ENCODE data around the gene H2BK1.

H2BK1 gene

DNA sequence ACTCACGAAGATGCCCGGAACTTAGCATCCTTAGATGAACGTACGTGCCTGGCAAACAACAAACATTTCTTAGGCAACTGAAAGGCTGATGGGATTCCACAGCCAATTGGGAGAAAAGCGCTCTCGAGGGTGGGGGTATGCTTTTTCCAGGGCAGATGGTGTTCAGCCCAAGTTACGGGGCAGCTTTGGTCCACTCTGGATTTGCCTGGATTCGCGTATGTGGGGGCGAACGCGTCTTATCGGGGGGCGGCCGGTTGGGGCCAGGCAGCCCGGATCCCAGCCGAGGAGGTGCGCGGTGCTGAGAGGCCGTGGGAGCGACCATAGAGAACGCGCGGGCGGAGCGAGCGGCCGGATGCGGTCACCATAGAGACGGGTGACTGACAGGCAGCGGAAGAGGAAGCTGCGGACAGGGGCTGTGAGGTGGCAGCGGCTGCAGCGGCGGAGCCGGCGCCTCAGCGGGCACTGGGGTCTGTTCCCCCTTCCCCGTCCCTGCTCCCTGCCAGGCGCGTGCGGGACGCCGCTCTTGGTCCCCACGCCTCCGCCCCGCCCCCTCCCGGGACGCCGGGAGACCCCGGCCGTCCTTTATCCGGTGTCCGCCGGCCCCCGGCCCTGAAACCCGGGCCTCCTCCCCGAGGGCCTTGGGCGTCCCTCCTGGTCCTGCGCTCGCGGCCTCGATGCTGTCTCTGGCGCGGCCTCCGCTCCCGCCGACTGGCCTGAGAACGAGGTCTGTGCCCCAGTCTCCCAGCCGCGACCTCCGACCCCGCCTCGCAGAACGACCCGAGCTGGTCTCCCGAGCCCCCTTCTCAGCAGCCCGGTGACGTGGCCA lies 22.0 kb upstream of the H2BK1 start, which contains the start of gene CHPF2:
TSS of gene CHPF2 (plus strand) at position 393 of the 826 bp plus-strand sequence. CDS start 1,529 bp downstream, outside the sequence.
- peak; percentile 88 for DNase-seq (ENCODE audit: low spot score)

DNA sequence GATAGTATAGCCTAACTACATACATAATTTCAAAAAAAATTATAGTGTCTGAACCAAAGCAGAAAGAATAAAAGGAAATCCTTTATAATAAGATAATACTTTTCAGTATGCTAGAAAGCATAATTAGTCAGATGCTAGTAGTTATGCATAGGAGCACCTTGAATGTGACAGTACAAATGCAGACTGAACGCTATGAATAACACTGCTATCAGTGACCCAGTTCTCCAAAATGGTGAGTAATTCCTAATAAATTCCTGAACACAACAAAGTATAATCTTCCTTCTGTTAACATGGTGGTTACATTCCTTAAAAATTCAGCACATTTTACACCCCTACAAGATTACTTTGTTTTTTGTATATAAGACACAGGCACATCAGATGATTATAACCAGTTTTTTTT lies 20.8 kb upstream of the H2BK1 start:
- no peak for DNase-seq (ENCODE audit: low spot score)

DNA sequence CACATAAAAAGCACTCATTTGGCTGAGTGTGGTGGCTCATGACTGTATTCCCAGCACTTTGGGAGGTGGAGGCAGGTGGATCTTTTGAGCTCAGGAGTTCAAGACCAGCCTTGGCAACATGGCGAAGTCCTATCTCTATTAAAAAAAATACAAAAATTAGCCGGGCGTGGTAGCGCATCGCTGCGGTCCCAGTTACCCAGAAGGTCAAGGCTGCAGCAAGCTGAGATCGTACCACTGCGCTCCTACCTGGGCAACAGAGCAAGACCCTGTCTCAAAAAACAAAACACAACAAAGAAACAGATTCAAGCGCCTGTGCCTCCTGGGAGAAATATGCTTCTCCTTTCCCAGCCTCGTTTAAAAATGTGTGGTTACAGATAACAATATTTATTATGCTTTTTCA lies 19.0 kb upstream of the H2BK1 start:
- DNase-seq (ENCODE audit: low spot score), result no peak

DNA sequence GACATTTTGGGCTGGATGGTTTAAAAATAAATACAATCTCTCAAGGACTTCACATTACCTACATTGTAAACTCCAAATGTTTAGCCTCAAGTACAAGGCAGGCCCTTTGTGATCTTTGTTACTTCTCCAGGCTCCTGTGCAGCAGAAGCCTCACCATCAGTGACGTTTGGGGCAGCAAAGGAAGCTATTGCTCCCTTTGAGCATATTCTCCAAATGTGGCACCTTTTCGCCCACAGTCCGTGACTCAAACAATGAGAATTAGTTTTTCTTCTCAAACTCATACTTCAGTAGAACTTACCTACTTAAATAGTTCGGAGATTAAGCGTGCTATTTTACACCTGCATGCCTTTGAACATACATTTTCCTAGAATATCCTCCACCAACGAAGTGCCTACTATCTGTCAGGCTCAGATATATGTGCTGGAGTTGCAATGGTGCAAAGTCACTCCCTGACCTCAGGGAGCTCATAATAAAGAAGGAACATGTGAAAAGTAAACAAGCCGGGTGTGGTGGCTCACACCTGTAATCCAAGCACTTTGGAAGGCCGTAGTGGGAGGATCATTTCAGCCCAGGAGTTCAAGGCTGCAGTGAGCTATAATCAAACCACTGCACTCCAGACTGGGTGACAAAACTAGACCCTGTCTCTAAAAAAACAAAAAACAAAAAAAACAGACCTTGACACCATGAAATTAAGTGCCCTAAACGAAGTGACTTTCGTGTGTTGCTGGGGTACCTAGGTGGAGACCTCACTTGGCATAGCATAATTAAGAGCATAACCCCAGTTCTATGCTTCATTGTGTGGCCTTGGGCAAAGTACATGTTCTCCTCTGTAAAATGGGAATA lies 18.0 kb upstream of the H2BK1 start:
- no peak for DNase-seq (ENCODE audit: low spot score)

DNA sequence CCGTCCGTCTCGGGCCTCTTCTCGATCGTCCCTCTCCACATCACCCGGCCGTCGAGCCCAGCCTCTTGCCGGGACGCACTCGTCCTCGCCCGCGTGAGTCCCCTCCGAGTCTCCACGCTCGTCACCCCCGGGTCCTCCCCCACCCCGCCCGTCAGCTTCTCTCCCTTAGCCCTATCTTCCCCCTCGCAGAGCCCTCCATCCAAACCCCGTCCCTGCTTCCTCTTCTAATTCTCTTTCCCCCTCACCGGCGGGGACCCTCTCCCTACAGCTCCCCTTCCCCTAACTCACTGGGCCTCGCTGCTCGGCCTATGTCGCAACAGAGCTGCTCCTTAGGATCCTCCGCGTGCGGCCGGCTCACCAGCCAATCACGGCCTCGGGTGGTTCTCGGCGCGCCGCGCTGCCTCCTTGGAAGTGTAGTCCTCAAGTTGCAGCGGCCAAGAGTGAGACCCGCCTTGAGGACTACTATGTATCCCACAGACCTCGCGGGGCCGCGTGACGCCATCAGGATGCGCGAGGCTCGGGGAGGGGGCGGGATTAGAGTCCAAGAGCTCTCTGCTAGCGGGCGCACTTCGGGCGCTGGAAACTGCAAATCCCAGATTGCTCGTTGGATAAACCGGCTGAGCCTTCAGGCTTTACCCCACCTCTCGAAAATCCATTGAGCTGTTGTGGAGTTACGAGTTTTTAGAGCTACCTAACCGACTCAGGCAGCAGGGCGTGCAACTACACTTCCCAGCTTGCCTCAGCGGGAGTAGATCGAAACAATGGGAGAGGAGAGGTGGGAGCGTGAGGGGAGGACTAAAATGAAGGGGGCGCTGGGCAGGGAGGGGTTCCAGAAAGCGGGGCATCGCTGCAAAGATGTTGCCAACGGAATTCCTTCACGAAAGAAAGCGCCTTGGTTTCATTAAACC lies 16.8 kb upstream of the H2BK1 start, which contains the start of gene ABCF2:
TSS of gene ABCF2 (minus strand) at position 331 of the 908 bp plus-strand sequence. CDS start 747 bp downstream, outside the sequence.
- DNase-seq (ENCODE audit: low spot score), result peak; percentile 96

DNA sequence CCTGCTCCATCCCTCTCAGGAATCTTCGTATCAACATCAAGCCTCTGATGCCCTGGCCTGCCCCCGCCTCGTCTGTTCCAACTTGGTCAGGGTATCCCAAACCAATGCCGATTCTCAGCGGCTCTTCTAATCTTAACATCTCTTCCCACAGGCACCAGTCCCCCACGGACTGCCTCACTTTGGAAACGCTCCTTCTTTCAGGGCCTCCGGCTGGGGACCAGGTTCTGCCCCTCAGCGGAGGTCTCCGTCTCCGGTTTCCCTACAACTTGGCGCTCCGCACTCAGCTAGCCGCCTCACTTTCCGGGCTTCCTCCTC lies 16.2 kb upstream of the H2BK1 start:
- DNase-seq (ENCODE audit: low spot score), result no peak

DNA sequence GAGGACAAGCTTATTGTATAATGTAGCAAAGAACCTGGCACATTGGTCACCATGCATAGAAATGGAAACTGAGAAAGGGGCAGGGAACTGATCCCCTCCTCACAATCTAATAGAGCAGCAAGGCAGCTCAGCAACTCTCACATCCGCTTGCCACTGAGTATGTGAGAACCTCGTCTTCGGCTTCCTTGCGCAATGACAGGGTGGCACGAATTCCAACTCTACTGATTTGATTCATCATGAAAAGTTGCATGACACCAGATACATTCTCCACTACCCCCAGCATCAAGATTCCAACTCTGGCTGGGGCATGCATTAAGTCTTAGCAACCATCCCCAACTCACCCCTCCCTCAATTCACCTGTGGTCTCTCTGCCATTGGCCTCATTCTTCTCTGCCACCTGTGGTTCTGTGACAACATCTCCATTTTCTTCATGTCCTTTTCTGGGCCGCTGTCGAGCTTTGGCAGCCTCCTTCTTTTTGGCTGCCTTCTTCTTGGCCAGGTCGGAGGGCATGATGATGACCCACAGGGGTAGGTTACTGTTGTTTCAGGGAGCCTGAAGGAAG lies 15.7 kb upstream of the H2BK1 start:
- DNase-seq (ENCODE audit: low spot score), result no peak

DNA sequence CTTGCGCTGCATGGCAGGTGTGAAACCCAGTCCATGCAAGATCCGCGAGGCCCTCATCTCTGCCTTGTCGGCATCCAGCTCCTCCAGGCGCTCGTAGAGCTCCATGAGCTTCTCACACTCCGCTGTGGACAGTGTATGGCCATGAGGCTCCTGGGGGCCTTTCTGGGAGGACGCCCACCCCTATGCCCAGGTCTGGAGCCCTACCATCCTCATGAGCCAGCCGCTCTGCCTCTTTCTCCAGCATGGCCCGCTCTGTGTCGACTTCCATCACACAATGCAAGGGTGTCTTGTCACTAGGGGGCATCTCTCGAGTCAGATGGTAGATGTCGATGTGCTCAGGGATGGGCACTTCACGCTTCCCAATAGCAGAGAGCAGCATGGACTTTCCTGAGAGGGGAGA lies 13.4 kb upstream of the H2BK1 start:
- DNase-seq (ENCODE audit: low spot score), result no peak

DNA sequence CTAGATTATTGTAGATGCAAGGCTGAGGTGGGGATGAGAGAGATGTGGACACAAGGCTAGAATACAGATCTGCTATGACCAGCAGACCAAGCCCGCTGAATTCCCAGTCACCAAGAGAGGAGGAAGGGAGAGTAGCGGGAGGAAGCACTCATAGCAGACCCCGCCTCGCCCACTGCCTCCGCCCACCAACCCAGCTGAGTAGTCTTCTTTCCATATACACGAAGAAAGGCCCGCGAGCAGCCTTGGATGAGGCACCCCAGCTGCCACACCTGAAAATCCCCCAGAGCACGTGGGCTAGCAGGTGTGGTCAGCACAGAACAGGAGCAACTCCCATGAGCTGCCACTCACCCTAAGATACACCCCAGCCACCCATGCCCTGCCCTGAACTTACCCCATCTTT lies 7.9 kb upstream of the H2BK1 start:
- no peak for DNase-seq (ENCODE audit: low spot score)

DNA sequence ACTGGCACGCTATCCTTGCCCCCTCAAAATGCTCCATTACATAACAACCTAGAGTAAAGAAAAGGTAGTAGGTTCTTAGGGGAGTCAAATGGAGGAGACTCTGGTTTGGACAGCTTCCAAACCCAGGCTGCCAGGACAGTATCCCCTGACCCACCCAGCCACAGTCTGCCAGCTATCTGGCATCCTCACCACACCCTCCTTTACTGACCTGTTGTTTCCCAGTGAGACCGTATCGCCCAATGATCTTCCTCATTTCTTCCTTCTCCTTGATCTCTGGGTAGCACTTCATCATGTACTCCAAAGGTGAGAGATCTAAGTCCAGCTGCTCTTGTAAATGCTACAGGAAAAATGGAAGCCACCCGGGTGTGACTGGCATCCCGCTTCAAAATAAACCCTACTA lies 5.1 kb upstream of the H2BK1 start:
- DNase-seq (ENCODE audit: low spot score), result no peak

DNA sequence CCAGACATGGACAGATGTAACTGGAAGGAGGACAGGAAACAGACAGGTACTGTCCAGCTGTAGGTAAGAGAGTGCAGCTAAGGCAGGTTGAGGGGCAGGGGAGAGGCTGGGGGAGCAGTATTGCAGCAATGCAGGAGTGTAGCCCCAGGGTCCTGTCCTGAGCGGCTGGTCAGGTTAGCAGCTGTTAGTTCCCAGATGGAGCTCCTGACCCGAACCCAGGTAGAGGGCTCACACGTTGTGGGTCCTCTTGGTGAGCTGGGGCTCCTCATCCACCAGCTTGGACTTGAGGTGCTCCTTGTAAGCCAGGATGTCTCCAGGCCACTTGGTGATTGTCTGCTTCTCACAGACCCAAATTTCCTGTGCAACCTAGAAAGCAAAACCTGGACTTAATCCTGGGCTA lies 3.5 kb upstream of the H2BK1 start:
- DNase-seq (ENCODE audit: low spot score), result no peak

DNA sequence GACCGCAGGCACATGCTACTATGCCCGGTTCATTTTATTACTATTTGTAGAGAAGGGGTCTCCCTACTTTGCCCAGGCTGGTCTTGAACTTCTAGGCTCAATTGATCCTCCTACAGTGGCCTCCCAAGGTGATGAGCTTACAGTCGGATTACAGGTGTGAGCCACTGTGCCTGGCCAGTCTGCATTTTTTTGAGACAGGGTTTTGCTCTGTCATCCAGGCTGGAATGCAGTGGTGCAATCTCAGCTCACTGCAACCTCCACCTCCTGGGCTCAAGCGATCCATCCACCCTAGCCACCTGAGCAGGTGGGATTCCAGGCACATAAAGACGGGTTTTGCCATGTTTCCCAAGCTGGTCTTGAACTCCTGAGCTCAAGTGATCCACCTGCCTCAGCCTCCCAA lies 2.3 kb upstream of the H2BK1 start:
- DNase-seq (ENCODE audit: low spot score), result no peak

DNA sequence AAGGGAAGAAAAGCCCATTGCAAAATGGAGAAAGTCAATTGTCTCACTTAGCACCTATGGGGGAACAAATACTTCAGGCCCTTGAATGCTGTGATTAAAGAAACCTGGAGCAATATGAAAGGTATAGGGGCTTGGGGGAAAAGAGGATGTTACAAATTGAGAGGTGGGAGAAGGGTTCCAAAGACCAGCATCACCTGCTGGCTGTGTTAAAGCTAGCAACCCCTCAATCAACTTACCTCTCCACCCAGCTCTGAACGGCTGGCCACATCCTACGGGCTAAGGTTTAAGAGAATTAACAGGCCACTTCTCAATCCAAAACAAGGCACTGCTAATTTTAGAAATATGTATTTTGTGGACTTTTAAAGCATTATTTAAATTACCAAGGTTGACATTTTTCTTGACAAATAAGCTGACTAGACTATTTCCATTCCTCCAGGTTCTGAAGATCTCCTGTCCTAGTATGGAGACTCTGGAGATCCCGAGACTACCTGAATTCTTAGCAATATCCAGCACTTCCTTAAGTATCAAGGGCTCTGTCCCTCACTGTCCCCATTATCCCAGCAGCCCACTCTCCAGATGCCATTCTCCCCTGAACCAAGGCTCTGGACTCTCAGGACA lies 976 bp upstream of the H2BK1 start:
- DNase-seq (ENCODE audit: low spot score), result no peak

DNA sequence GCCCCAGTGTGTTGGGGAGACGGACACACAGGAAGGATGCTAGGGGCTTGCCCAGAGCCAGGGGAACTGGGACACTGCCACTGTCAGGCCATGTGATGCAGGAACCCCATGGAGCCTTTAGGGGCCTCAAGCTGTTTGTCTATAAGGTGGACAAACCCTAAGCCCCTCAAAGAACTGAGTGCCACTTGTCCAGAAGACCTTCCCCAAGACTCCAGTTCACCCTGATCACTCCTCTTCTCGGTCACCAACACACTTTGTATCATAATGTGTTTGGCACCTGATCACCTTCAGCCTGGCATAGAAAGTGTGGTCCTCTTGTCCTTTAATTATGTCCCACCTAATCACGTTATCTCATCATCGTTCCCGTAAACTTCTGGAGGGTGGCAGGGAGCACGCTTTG lies 700 bp downstream of the H2BK1 start:
- no peak for DNase-seq (ENCODE audit: low spot score)

DNA sequence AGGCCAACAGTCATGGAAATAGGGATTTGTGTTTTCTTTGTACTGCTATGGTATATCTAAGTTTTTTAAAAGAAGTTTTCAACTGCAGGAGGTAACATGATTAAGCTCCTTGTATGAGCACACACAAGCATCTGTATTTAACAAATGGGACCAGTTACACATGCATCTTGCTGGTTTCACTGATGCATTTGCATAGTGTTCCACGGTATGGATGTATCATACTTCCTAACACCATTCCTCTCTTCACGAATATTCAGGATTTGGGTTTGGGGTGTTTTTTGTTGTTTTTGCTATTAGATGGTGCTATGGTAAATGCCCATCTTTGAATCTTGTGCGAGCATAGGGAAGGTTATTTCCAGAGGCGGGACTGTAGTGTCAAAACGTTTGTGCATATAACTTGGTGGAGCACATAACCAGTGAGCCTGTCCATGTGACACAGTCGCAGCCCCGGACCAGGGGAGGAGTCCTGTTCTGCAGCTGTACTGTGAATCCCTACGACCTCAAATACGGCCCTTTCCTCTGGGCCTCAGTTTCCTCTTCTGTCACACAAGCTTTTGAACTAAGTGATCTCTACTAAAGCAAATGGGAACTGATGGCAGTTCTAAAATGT lies 1.9 kb downstream of the H2BK1 start:
- no peak for DNase-seq (ENCODE audit: low spot score)

DNA sequence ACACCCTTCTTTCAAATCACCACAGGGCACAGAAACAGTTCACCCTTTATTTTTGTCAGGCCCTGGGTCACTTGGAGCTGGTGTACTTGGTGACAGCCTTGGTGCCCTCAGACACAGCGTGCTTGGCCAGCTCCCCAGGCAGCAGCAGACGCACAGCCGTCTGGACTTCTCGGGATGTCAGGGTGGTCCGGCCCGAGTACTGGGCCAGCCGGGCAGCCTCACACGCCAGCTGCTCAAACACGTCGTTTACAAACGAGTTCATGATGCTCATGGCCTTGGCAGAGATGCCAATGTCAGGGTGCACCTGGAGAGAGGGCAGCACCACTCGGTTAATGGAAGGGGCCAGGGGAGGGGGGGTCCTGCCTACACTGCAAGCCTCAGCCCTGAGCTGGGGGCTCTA lies 2.5 kb downstream of the H2BK1 start:
- no peak for DNase-seq (ENCODE audit: low spot score)

DNA sequence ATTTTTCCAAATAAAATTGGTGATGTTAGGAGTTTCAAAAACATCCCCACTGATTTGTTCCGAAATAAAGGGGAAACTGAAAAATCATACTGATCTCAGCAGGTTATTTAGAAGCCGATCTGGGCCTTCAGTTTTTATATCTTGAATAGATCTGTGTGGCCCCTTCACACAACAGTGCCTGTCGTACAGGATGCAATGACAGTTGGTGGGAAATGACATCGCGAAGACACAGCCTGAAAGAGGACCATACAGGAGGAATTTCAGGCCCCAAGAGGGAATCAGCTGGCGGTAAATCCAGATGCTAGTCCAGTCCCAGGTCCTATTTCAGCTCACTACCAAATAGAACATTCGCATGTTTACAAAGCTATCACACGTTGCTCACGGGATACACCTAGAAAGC lies 3.0 kb downstream of the H2BK1 start:
- no peak for DNase-seq (ENCODE audit: low spot score)

DNA sequence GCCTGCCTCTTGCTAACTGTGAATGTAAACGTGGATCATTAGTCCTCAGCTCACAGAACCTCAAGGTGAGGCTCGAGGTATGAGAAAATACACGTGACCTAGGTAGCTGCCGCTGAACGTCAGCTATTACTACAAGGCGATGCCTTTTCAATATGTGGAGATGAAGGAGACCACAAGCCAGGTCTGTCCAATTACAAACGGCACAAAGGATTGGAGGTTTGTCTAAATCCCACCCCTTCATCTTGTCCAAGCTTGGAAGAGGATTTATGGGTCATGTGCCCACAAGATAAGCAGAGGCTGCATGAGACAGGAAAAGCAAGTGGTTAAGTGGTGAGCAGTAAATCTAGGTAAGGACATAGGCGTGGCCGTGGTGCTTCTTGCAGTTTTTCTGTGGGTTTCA lies 3.4 kb downstream of the H2BK1 start:
- peak; percentile 39 for DNase-seq (ENCODE audit: low spot score)

DNA sequence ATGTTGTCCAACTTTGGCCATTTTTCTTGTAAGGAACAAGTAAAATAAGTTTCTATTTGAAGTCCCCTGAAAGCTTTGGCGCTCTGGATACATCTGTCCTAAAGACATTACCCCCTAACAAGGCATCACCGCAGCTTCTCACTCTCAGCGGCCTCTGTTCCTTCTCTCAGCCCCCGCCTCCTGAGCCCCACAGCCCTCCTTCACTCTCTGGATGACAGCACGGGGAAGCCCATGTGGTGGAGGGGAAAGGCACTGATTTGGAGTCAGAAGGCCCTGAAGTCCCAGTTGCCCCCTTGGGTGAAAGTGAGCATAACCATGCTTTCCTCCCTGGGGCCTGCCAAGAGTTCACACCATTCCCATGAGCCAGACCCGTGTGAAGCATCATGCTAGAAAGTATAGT lies 4.6 kb downstream of the H2BK1 start:
- no peak for DNase-seq (ENCODE audit: low spot score)

DNA sequence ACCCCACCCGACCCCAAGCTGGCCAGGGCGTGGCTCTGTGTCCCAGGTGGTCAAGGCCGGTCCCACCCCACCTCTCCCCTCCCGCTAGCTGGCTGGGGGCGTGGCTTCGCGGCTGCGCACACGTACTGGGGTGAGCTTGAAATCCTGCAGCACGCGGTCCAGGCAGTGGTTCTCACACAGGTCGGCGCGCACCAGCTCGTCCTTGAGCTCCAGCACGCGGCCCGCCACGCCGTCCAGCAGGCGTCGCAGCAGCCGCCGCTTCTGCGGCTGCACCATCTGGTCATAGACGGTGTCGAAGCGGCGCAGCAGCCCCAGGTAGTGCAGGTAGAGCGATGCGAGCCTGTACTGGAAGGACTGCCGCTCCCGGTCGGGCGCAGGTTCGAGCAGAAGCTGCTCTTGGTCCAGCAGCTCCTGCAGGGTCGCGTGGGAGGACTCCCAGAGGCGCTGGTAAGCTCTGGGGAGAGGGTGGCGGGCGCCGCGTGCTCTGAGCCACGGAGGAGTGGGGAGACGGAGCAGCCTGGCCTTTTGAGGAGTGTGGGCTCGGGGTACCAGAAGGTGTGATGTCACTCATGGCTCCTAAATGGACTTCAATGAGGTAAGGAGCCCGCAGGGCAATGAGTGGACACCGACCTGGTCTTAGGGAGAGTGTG lies 5.8 kb downstream of the H2BK1 start:
- no peak for DNase-seq (ENCODE audit: low spot score)

DNA sequence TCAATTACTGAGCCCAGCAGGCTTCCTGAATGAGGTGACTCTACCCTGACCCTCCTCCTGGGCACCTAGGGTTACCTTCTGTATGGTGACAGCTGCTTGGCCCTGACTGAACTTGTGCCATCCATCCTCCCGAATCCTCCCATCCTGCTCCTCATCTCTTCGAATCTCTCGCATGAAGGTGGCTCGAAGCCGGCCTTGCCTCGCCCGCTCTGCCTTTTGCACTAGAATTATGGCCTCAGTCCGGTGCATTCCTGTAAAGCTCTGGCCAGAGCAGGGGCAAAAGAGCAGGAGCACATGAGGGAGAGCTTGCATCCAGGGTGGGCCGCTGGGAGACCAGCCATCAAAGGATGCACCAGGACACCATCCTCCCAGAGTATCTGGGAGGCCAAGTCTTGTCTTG lies 7.5 kb downstream of the H2BK1 start:
- no peak for DNase-seq (ENCODE audit: low spot score)

All from CD4-positive, alpha-beta T cell treated with Interleukin-6 at 100 ng/mL for 8 hours (primary cell).